ENCODE measurements around the gene NPAS3. TPM values are rescaled to one million over a fixed set of nuclear protein-coding genes. Genes with fewer than 3 reads are reported as not detected.

NPAS3 gene
- total RNA-seq, 1 donor from 2014 or later = 1.6 TPM

DNA sequence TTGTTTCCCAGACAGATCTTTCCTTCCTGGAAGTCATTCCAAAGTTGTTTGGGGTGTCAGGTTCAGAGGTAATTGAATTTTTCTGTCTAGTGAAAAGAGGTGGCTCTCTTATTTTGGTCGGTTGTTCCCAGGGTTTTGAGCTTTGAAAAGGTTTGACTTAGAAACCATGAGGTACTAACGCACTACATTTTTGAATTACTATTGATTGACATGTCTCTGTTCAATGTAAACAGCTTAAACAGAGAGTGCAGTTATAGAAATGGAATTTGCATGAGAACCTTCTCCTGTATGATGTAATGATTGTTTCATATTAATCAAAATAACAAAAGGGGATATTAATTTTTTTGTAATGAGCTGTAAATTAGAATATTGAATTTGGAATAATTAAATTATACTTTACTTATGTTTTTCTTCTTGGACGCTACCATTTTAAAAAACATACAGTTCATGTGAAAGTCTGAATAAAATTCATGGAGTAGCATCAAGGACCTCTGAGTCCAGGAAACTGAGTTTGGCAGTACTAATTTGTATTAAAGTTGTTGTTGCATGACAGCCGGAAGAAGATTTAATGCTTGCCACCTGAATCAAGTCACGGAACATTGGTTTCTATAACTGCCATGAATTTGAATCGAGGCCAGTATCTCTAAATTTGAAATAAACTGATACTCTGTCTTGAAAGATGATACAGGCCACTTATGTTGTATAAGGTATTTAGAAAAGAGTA lies 41.7 kb downstream of the NPAS3 start:
- H3K4me3 Mint-ChIP-seq (ENCODE audit: unreplicated experiment) = no peak overlapping the region
- H3K27me3 Mint-ChIP-seq (ENCODE audit: unreplicated experiment) = peaks cover 2% of the 10 kb centered on the region
- DNase-seq (ENCODE audit: low spot score) = no peak
- TF ChIP-seq, protein P1, sequence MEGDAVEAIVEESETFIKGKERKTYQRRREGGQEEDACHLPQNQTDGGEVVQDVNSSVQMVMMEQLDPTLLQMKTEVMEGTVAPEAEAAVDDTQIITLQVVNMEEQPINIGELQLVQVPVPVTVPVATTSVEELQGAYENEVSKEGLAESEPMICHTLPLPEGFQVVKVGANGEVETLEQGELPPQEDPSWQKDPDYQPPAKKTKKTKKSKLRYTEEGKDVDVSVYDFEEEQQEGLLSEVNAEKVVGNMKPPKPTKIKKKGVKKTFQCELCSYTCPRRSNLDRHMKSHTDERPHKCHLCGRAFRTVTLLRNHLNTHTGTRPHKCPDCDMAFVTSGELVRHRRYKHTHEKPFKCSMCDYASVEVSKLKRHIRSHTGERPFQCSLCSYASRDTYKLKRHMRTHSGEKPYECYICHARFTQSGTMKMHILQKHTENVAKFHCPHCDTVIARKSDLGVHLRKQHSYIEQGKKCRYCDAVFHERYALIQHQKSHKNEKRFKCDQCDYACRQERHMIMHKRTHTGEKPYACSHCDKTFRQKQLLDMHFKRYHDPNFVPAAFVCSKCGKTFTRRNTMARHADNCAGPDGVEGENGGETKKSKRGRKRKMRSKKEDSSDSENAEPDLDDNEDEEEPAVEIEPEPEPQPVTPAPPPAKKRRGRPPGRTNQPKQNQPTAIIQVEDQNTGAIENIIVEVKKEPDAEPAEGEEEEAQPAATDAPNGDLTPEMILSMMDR (IDR thresholded peaks at IDR 0.05; ENCODE audit: unreplicated experiment) = no peak
- no peaks in the 10 kb centered on the region for H3K4me1 Mint-ChIP-seq (ENCODE audit: unreplicated experiment)
- H3K27ac Mint-ChIP-seq (ENCODE audit: unreplicated experiment) = no peak overlapping the region
- H3K36me3 Mint-ChIP-seq (ENCODE audit: low read depth, unreplicated experiment) = no peaks in the 10 kb centered on the region
- no peaks in the 10 kb centered on the region for H3K9me3 Mint-ChIP-seq (ENCODE audit: unreplicated experiment)

DNA sequence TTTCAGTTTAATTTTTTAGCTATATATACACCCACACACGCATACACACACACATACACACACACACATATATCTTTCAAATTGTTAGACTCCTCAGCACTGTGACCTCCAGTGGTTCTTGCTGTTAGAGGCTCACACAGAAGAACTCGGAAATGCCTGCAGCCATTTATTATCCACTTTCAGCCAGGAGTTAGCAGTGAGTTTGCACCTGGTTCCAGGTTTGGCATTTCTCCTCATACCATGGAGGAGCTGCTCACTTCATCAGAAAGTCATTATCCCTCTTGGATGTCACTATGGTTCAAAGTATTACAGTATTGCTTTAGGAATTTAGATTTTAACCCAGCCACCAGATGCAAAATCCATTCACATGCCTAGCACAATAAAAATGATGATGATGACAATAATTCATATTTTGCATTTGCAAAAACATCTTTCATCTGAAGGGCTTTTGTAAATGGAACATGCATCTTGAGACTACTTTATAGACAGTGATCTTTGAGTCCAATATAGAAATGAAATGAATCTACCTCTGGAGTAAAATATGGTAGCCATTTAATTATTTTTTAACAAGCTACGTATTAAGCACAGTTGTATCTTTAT lies 42.3 kb downstream of the NPAS3 start:
- TF ChIP-seq, protein P1 (IDR thresholded peaks at IDR 0.05; ENCODE audit: unreplicated experiment) = no peak
- H3K27me3 Mint-ChIP-seq (ENCODE audit: unreplicated experiment) = peaks cover 2% of the 10 kb centered on the region
- no peak for DNase-seq (ENCODE audit: low spot score)
- H3K9me3 Mint-ChIP-seq (ENCODE audit: unreplicated experiment) = no peaks in the 10 kb centered on the region
- H3K4me3 Mint-ChIP-seq (ENCODE audit: unreplicated experiment) = no peak overlapping the region
- no peaks in the 10 kb centered on the region for H3K36me3 Mint-ChIP-seq (ENCODE audit: low read depth, unreplicated experiment)
- H3K4me1 Mint-ChIP-seq (ENCODE audit: unreplicated experiment) = no peaks in the 10 kb centered on the region
- no peak overlapping the region for H3K27ac Mint-ChIP-seq (ENCODE audit: unreplicated experiment)

DNA sequence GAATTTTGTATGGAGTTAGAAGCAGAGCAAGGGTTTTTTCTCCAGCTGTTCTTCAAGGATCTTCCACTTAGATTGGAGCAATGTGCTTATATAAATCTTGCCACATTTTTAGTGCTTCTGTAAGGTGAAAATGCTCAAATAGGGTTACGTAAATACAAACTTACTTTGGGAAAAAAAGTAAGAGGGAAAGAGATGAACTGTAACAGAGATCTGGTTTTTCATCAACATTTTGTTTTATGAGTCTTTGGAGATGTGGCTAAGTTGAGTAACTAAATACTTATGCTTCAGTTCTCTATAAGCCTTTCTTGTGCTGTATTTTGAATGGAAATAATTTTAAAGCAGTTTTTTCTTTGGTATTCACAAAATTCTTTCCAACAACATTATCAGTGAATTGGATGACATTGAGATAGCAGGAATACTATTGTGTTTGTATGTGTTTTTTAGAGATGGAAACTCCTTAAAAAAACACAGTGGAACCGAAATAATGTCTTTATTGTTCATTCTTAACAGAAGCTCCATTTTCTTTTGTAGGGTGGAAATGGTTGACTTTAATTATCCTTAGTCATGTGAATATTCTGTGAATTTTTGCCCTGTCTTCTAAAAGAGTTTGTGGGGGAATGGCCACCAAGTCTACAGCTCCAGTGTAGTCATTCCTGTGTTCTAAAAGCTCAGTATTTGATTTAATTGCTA lies 45.7 kb downstream of the NPAS3 start:
- TF ChIP-seq, protein P1 (IDR thresholded peaks at IDR 0.05; ENCODE audit: unreplicated experiment) = no peak
- Mint-ChIP-seq H3K27ac (ENCODE audit: unreplicated experiment) (no peak overlapping the region), H3K4me3 (ENCODE audit: unreplicated experiment) (no peak overlapping the region)

DNA sequence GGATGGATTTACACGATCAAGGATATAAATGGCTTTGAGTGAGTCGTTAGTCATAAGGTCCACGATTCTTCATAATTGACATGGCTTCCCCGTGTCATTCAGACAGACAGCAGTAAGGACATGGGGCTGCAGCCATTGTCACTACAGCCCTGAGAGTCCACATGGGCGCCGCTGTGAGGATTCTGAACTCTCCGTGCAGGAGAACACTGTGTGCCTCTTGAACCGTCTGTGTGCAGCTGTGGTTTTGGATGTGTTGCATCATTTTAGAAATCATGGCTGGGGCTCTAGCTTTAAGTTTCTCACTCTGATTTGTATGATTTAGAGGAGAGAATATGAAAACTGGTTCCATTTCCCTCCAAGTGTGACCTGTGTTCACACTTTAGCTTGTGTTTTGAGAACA lies 47.2 kb downstream of the NPAS3 start:
- Mint-ChIP-seq H3K36me3 (ENCODE audit: low read depth, unreplicated experiment) (no peaks in the 10 kb centered on the region), H3K9me3 (ENCODE audit: unreplicated experiment) (no peaks in the 10 kb centered on the region), H3K4me1 (ENCODE audit: unreplicated experiment) (no peaks in the 10 kb centered on the region), H3K27me3 (ENCODE audit: unreplicated experiment) (peaks cover 1% of the 10 kb centered on the region), H3K27ac (ENCODE audit: unreplicated experiment) (no peak overlapping the region), H3K4me3 (ENCODE audit: unreplicated experiment) (no peak overlapping the region)
- TF ChIP-seq, protein P1 (IDR thresholded peaks at IDR 0.05; ENCODE audit: unreplicated experiment) = no peak
- no peak for DNase-seq (ENCODE audit: low spot score)

More for the DNA sequence above, 45.7 kb downstream of the NPAS3 start:
- no peak for DNase-seq (ENCODE audit: low spot score)
- H3K9me3 Mint-ChIP-seq (ENCODE audit: unreplicated experiment) = no peaks in the 10 kb centered on the region
- H3K36me3 Mint-ChIP-seq (ENCODE audit: low read depth, unreplicated experiment) = no peaks in the 10 kb centered on the region
- no peaks in the 10 kb centered on the region for H3K4me1 Mint-ChIP-seq (ENCODE audit: unreplicated experiment)
- peaks cover 2% of the 10 kb centered on the region for H3K27me3 Mint-ChIP-seq (ENCODE audit: unreplicated experiment)
